B cell (primary cell): ENCODE data around the gene CAPZA1. TPM values are rescaled to one million over a fixed set of nuclear protein-coding genes. Genes with fewer than 3 reads are reported as not detected.

Source experiments
- ATAC-seq: fragments of 200-7000 bp; cut with Tn5 transposase; one replicate; pipeline ENCODE4 v1.10.0; 2021; ENCODE audit warnings: low read depth, mild to moderate bottlenecking, moderate number of reproducible peaks, moderate library complexity
- CTCF ChIA-PET: fragments of 350-600 bp; sonication (Branson Sonifier 250); formaldehyde crosslinking; loops from one replicate; lab custom pipeline; 2021; ENCODE audit warnings: antibody characterized with exemption, inconsistent platforms; lab: Charles Lee
- POLR2A ChIA-PET: fragments of 350-600 bp; sonication (Branson Sonifier 250); formaldehyde crosslinking; loops from one replicate; lab custom pipeline; 2021; ENCODE audit warnings: antibody characterized with exemption; lab: Charles Lee
- DNase-seq: peaks from one replicate; pipeline ENCODE4 v3.0.0; 2013
- H2AFZ ChIP-seq: 2 replicates; pipeline ENCODE4 v1.6.1; 2012; ENCODE audit warnings: mild to moderate bottlenecking, low read depth, low read length; ENCODE audit not compliant: insufficient read depth, poor library complexity, severe bottlenecking
- H3K27ac ChIP-seq, 2 donors: 1 replicate in 1 of 2; 2 replicates in 1 of 2; pipeline ENCODE4 v1.5.1; 2012 to 2013; ENCODE audit warnings: low read length in 2 of 2, mild to moderate bottlenecking in 2 of 2, moderate library complexity in 1 of 2
- H3K27me3 ChIP-seq, 4 experiments: fragments of 200-600 bp in 1 of 4; sonication (generic) in 1 of 4; replicated peaks in 1 of 4; 1 replicate in 2 of 4; 2 replicates in 2 of 4; pipeline versions ENCODE4 v1.6.1 to v1.7.0; 2013 to 2016; ENCODE audit warnings: low read length in 3 of 4, mild to moderate bottlenecking in 2 of 4, mixed read lengths in 1 of 4, moderate library complexity in 1 of 4; ENCODE audit not compliant: insufficient read depth in 4 of 4, control insufficient read depth in 3 of 4; ENCODE audit errors: control extremely low read depth in 1 of 4
- H3K36me3 ChIP-seq, 2 experiments: replicated peaks in 1 of 2; 1 replicate in 1 of 2; 2 replicates in 1 of 2; pipeline versions ENCODE4 v1.6.1 to v1.7.1; 2013; ENCODE audit warnings: low read length in 1 of 2; ENCODE audit not compliant: insufficient read depth in 2 of 2, control insufficient read depth in 1 of 2; ENCODE audit errors: control extremely low read depth in 1 of 2, extremely low read depth in 1 of 2
- H3K4me1 ChIP-seq, 2 donors: fragments of 200-600 bp in 1 of 2; sonication (generic) in 1 of 2; 1 replicate in 1 of 2; 2 replicates in 1 of 2; pipeline versions ENCODE4 v1.5.1 to v1.6.1; 2013 to 2017; ENCODE audit warnings: low read length in 2 of 2; ENCODE audit not compliant: control insufficient read depth in 2 of 2, insufficient read depth in 2 of 2
- H3K4me2 ChIP-seq: replicated peaks from 2 replicates; pipeline ENCODE3; 2012; ENCODE audit warnings: mild to moderate bottlenecking, low read depth, low read length; ENCODE audit not compliant: poor library complexity, severe bottlenecking
- H3K4me3 ChIP-seq, 5 experiments: fragments of 200-600 bp in 1 of 5; sonication (generic) in 1 of 5; 1 replicate in 3 of 5; 2 replicates in 2 of 5; pipeline versions ENCODE4 v1.5.1 to v1.7.0; 2011 to 2016; ENCODE audit warnings: low read length in 4 of 5, mild to moderate bottlenecking in 4 of 5, low read depth in 2 of 5, control low read depth in 1 of 5, moderate library complexity in 1 of 5; ENCODE audit not compliant: insufficient read depth in 1 of 5; ENCODE audit errors: control extremely low read depth in 1 of 5, extremely low read depth in 1 of 5
- H3K79me2 ChIP-seq: fragments of 200-600 bp; sonication (generic); one replicate; pipeline ENCODE4 v1.6.0; 2016; ENCODE audit warnings: low read length; ENCODE audit not compliant: control insufficient read depth, insufficient read depth
- H3K9ac ChIP-seq: fragments of 200-600 bp; sonication (generic); 2 replicates; pipeline ENCODE4 v1.6.1; 2017; ENCODE audit warnings: mild to moderate bottlenecking, low read length, moderate library complexity
- H3K9me3 ChIP-seq, 3 donors: one replicate each; pipeline versions ENCODE4 v1.6.1 to v1.7.1; 2013; ENCODE audit warnings: low read length in 2 of 3; ENCODE audit not compliant: control insufficient read depth in 2 of 3, insufficient read depth in 1 of 3; ENCODE audit errors: control extremely low read depth in 1 of 3
- H4K20me1 ChIP-seq: 2 replicates; pipeline ENCODE4 v1.6.0; 2012; ENCODE audit warnings: mild to moderate bottlenecking, low read length; ENCODE audit not compliant: insufficient read depth, control insufficient read depth, poor library complexity, severe bottlenecking
- H3K27ac Mint-ChIP-seq: one replicate; pipeline ENCODE4 v1.8.0; 2021; ENCODE audit warnings: mixed read lengths
- H3K27me3 Mint-ChIP-seq: one replicate; pipeline ENCODE4 v1.8.0; 2021; ENCODE audit warnings: mixed read lengths
- H3K4me1 Mint-ChIP-seq: one replicate; pipeline ENCODE4 v1.8.0; 2021; ENCODE audit warnings: mixed read lengths
- H3K4me3 Mint-ChIP-seq: one replicate; pipeline ENCODE4 v1.8.0; 2021; ENCODE audit warnings: mixed read lengths
- H3K9me3 Mint-ChIP-seq: one replicate; pipeline ENCODE4 v1.8.0; 2022; ENCODE audit warnings: mixed read lengths; ENCODE audit not compliant: insufficient read depth
- CTCF ChIP-seq: fragments of 200-600 bp; IDR thresholded peaks from one replicate; pipeline ENCODE4 v1.8.0; 2022; ENCODE audit warnings: antibody characterized with exemption, mild to moderate bottlenecking
- EZH2 ChIP-seq: IDR thresholded peaks from 2 replicates; pipeline ENCODE4 v1.6.1; 2012; ENCODE audit warnings: borderline replicate concordance, low read depth, mild to moderate bottlenecking, moderate library complexity, low read length; ENCODE audit not compliant: insufficient read depth, poor library complexity, severe bottlenecking
- WGBS: methylation state at CpG from one replicate; pipeline ENCODE4 v1.1.5; 2013; ENCODE audit warnings: missing lambda C conversion rate; ENCODE audit not compliant: insufficient coverage; 5-methylcytosine and 5-hydroxymethylcytosine counted together
- intact Hi-C: fragments of 100-400 bp; cut with micrococcal nuclease; formaldehyde crosslinking; loops from one replicate; pipeline ENCODE4 v1.10.0; 2022
- polyA plus RNA-seq: library from polyadenylated mRNA; depleted of rRNA; stranded (reverse); fragments of >200 nt; gene quantifications from 2 replicates; pipeline ENCODE4 v1.2.3, GENCODE V29; 2012
- total RNA-seq, 2 donors: library from RNA; stranded (reverse); fragments of 120-200 nt in 1 of 2; gene quantifications; 1 replicate in 1 of 2; 2 replicates in 1 of 2; pipeline versions ENCODE4 v1.2.3 to v1.2.4, GENCODE V29; 2013 to 2022

CAPZA1 gene
- total and polyA plus RNA-seq, 2 donors (not counting 1 experiment from before 2014, with no cell fraction given) = 52.2 to 172 TPM

GRCh38 chr1:112706505-112707220 lies 87.0 kb downstream of the CAPZA1 start, which contains the start of gene RHOC:
Gene RHOC (minus strand): TSS chr1:112707127. CDS start chr1:112703799, 3,328 bp downstream.
- H3K4me3 Mint-ChIP-seq = peak within 1 kb of the TSS; percentile 88
- H4K20me1 ChIP-seq = no peaks in the 10 kb centered on the region
- WGBS = 7% methylated on average over 58 of the region's 61 CpGs
- H3K9me3 Mint-ChIP-seq = no peaks in the 10 kb centered on the region
- TF ChIP-seq EZH2 = no peak
- no peak for TF ChIP-seq CTCF
- H3K4me2 ChIP-seq = peak within 1 kb of the TSS; percentile 92
- peak within 1 kb of the TSS in 4 of 5 experiments; percentile 56 to 74 (median 66) for H3K4me3 ChIP-seq
- no peaks in the 10 kb centered on the region for H3K27me3 Mint-ChIP-seq
- ChIA-PET POLR2A (interaction anchor here (0.6 kb wide), 1 partner anchor 24 kb away, joined by 4 read pairs; no protein-coding TSS in a partner anchor), CTCF (interaction anchor here (1.6 to 6.6 kb wide), 9 partner anchors 10 to 349 kb away, joined by 5 to 122 read pairs (median 9); partner anchors contain the start of genes CAPZA1, MOV10, PPM1J and ST7L)
- peaks cover 38 to 50% of the 10 kb centered on the region in 2 donors for H3K4me1 ChIP-seq
- H3K9me3 ChIP-seq = no peaks in the 10 kb centered on the region
- H3K4me1 Mint-ChIP-seq = peaks cover 54% of the 10 kb centered on the region
- no peaks in the 10 kb centered on the region for H3K79me2 ChIP-seq
- H2AFZ ChIP-seq = peak within 1 kb of the TSS; percentile 76
- H3K27ac ChIP-seq = peak within 1 kb of the TSS in 1 of 2 donors; percentile 49
- no peaks in the 10 kb centered on the region for H3K36me3 ChIP-seq
- peak within 1 kb of the TSS; percentile 81 for H3K27ac Mint-ChIP-seq
- intact Hi-C loops = loop anchor here (1.0 to 2.0 kb wide), 7 partner anchors 9 to 316 kb away; partner anchors contain the start of genes CAPZA1, PPM1J, SLC16A1 and ST7L
- peak within 1 kb of the TSS; percentile 79 for H3K9ac ChIP-seq
- H3K27me3 ChIP-seq = no peaks in the 10 kb centered on the region
- DNase-seq = no peak
- peak; percentile 85 for ATAC-seq
